Neutrophil (primary cell): ENCODE measurements around the gene PDE4D.
"Not testable (repeated sequence)": the region's sequence is repeated elsewhere in the genome, so short reads cannot be mapped to it uniquely, and the experiment has no call there.

Experiments
- H3K27ac ChIP-seq: fragments of 200-600 bp; sonication (generic); 2 replicates; pipeline ENCODE4 v1.5.1; 2016; ENCODE audit warnings: mild to moderate bottlenecking, moderate library complexity
- H3K27me3 ChIP-seq: fragments of 200-600 bp; sonication (generic); 2 replicates; pipeline ENCODE4 v1.6.0; 2016; ENCODE audit warnings: mild to moderate bottlenecking
- H3K36me3 ChIP-seq: fragments of 200-600 bp; sonication (generic); 2 replicates; pipeline ENCODE4 v1.5.1; 2017
- H3K4me1 ChIP-seq, 2 experiments: fragments of 200-600 bp in 1 of 2; sonication (generic) in 1 of 2; 1 replicate in 1 of 2; 2 replicates in 1 of 2; pipeline versions ENCODE4 v1.5.1 to v1.6.1; 2013 to 2016; ENCODE audit warnings: low read depth in 1 of 2, low read length in 1 of 2, mild to moderate bottlenecking in 1 of 2, moderate library complexity in 1 of 2; ENCODE audit not compliant: control insufficient read depth in 1 of 2, insufficient read depth in 1 of 2
- H3K4me3 ChIP-seq, 2 experiments: fragments of 200-600 bp in 1 of 2; sonication (generic) in 1 of 2; 1 replicate in 1 of 2; 2 replicates in 1 of 2; pipeline ENCODE4 v1.5.1; 2013 to 2016; ENCODE audit warnings: low read depth in 1 of 2, low read length in 1 of 2, mild to moderate bottlenecking in 1 of 2, moderate library complexity in 1 of 2
- H3K9me3 ChIP-seq: fragments of 200-600 bp; sonication (generic); 2 replicates; pipeline ENCODE4 v1.5.1; 2016
- CTCF ChIP-seq: fragments of 200-600 bp; sonication (generic); IDR thresholded peaks from 2 replicates; pipeline ENCODE4 v1.5.1; 2016; ENCODE audit warnings: antibody characterized with exemption

Gene PDE4D

GRCh38 chr5:59749782-59750520 is 143.6 kb downstream of the PDE4D start:
- no peak overlapping the region for H3K27ac ChIP-seq
- H3K4me3 ChIP-seq: no peak overlapping the region
- no peaks in the 10 kb centered on the region for H3K36me3 ChIP-seq
- peaks cover 9 to 11% of the 10 kb centered on the region in 2 experiments for H3K4me1 ChIP-seq
- H3K9me3 ChIP-seq: no peaks in the 10 kb centered on the region
- no peak for TF ChIP-seq CTCF
- H3K27me3 ChIP-seq: no peaks in the 10 kb centered on the region

GRCh38 chr5:59748036-59748663 is 145.4 kb downstream of the PDE4D start:
- H3K27me3 ChIP-seq, H3K4me3 ChIP-seq, H3K27ac ChIP-seq, H3K9me3 ChIP-seq, H3K36me3 ChIP-seq: not testable (repeated sequence)
- H3K4me1 ChIP-seq: peaks cover 9 to 11% of the 10 kb centered on the region in 2 experiments

GRCh38 chr5:59746241-59746765 is 147.2 kb downstream of the PDE4D start:
- Histone ChIP-seq H3K36me3 (no peaks in the 10 kb centered on the region), H3K27me3 (no peaks in the 10 kb centered on the region), H3K9me3 (no peaks in the 10 kb centered on the region), H3K4me3 (no peak overlapping the region), H3K27ac (no peak overlapping the region), H3K4me1 (peaks cover 4 to 5% of the 10 kb centered on the region in 2 experiments)
- no peak for TF ChIP-seq CTCF

GRCh38 chr5:59745415-59745863 is 148.1 kb downstream of the PDE4D start:
- Histone ChIP-seq H3K27me3 (no peaks in the 10 kb centered on the region), H3K4me3 (no peak overlapping the region), H3K27ac (no peak overlapping the region), H3K4me1 (no peaks in the 10 kb centered on the region), H3K36me3 (no peaks in the 10 kb centered on the region), H3K9me3 (no peaks in the 10 kb centered on the region)
- no peak for TF ChIP-seq CTCF

- Histone ChIP-seq H3K27ac (no peak overlapping the region), H3K36me3 (no peaks in the 10 kb centered on the region), H3K9me3 (no peaks in the 10 kb centered on the region), H3K4me3 (no peak overlapping the region), H3K27me3 (no peaks in the 10 kb centered on the region), H3K4me1 (no peaks in the 10 kb centered on the region)
- TF ChIP-seq CTCF: no peak
Observed at GRCh38 chr5:59744531-59744992, 149.0 kb downstream of the PDE4D start.

- Histone ChIP-seq H3K36me3 (no peaks in the 10 kb centered on the region), H3K27me3 (no peaks in the 10 kb centered on the region), H3K27ac (no peak overlapping the region), H3K9me3 (no peaks in the 10 kb centered on the region), H3K4me1 (no peaks in the 10 kb centered on the region), H3K4me3 (no peak overlapping the region)
- no peak for TF ChIP-seq CTCF
Observed at GRCh38 chr5:59741599-59741998, 151.9 kb downstream of the PDE4D start.
